CD14-positive monocyte (primary cell): ENCODE measurements around the gene ZP2. TPM values are rescaled to one million over a fixed set of nuclear protein-coding genes. Genes with fewer than 3 reads are reported as not detected.

Experiments used
- DNase-seq, 3 donors: peaks; one replicate each; pipeline ENCODE4 v3.0.0-alpha.2; 2011 to 2022
- H2AFZ ChIP-seq: 2 replicates; pipeline ENCODE4 v1.6.0; 2012; ENCODE audit warnings: mild to moderate bottlenecking, low read depth, low read length, inconsistent platforms; ENCODE audit not compliant: insufficient read depth, poor library complexity, severe bottlenecking
- H3K27ac ChIP-seq, 2 donors: 1 replicate in 1 of 2; 2 replicates in 1 of 2; pipeline ENCODE4 v1.5.1; 2012 to 2013; ENCODE audit warnings: low read length in 2 of 2, control low read depth in 1 of 2, inconsistent platforms in 1 of 2, low read depth in 1 of 2, mild to moderate bottlenecking in 1 of 2
- H3K27me3 ChIP-seq, 2 donors: one replicate each; pipeline versions ENCODE4 v1.6.0 to v1.6.1; 2011 to 2013; ENCODE audit warnings: low read length in 2 of 2; ENCODE audit not compliant: control insufficient read depth in 2 of 2, insufficient read depth in 2 of 2
- H3K36me3 ChIP-seq, 2 donors: replicated peaks in 1 of 2; 1 replicate in 1 of 2; 2 replicates in 1 of 2; pipeline versions ENCODE4 v1.5.1 to v1.6.1; 2012 to 2013; ENCODE audit warnings: low read length in 2 of 2, control low read depth in 1 of 2, inconsistent platforms in 1 of 2, mild to moderate bottlenecking in 1 of 2; ENCODE audit not compliant: insufficient read depth in 2 of 2, control insufficient read depth in 1 of 2
- H3K4me1 ChIP-seq, 2 donors: 1 replicate in 1 of 2; 2 replicates in 1 of 2; pipeline versions ENCODE4 v1.5.1 to v1.6.1; 2012 to 2013; ENCODE audit warnings: low read length in 2 of 2, control low read depth in 1 of 2, inconsistent platforms in 1 of 2, mild to moderate bottlenecking in 1 of 2, moderate library complexity in 1 of 2; ENCODE audit not compliant: insufficient read depth in 2 of 2, control insufficient read depth in 1 of 2
- H3K4me2 ChIP-seq: replicated peaks from 2 replicates; pipeline ENCODE3; 2012; ENCODE audit warnings: low read length, moderate library complexity, mild to moderate bottlenecking; ENCODE audit not compliant: poor library complexity, severe bottlenecking; ENCODE audit errors: extremely low read depth
- H3K4me3 ChIP-seq, 3 experiments: fragments of 200-600 bp in 1 of 3; sonication (generic) in 1 of 3; replicated peaks in 1 of 3; 1 replicate in 2 of 3; 2 replicates in 1 of 3; pipeline ENCODE4 v1.5.1; 2011 to 2013; ENCODE audit warnings: low read length in 3 of 3, mild to moderate bottlenecking in 3 of 3, control low read depth in 2 of 3, low read depth in 2 of 3, inconsistent platforms in 1 of 3, moderate library complexity in 1 of 3
- H3K79me2 ChIP-seq: 2 replicates; pipeline ENCODE4 v1.6.0; 2012; ENCODE audit warnings: mild to moderate bottlenecking, control low read depth, inconsistent platforms, low read length, moderate library complexity; ENCODE audit not compliant: insufficient read depth
- H3K9ac ChIP-seq: 2 replicates; pipeline ENCODE4 v1.6.0; 2017; ENCODE audit warnings: low read length, mild to moderate bottlenecking; ENCODE audit not compliant: insufficient read depth, poor library complexity, severe bottlenecking
- H3K9me3 ChIP-seq, 2 donors: replicated peaks in 1 of 2; 1 replicate in 1 of 2; 2 replicates in 1 of 2; pipeline versions ENCODE4 v1.5.1 to v1.6.1; 2012 to 2013; ENCODE audit warnings: low read length in 2 of 2, control low read depth in 1 of 2; ENCODE audit not compliant: control insufficient read depth in 1 of 2, insufficient read depth in 1 of 2
- H4K20me1 ChIP-seq: 2 replicates; pipeline ENCODE4 v1.6.0; 2012; ENCODE audit warnings: mild to moderate bottlenecking, low read length, control low read depth, moderate library complexity; ENCODE audit not compliant: insufficient read depth
- H3K27ac Mint-ChIP-seq, 7 donors: one replicate each; pipeline ENCODE4 v1.8.0; 2020; ENCODE audit warnings: mild to moderate bottlenecking in 7 of 7, mixed read lengths in 7 of 7, moderate library complexity in 6 of 7, inconsistent platforms in 2 of 7
- H3K27me3 Mint-ChIP-seq, 3 donors: one replicate each; pipeline ENCODE4 v1.8.0; 2021 to 2022; ENCODE audit warnings: low read depth in 3 of 3, mild to moderate bottlenecking in 3 of 3, mixed read lengths in 3 of 3, moderate library complexity in 3 of 3, inconsistent platforms in 1 of 3
- H3K36me3 Mint-ChIP-seq, 2 donors: one replicate each; pipeline ENCODE4 v1.8.0; 2020; ENCODE audit warnings: mixed read lengths in 2 of 2, inconsistent platforms in 1 of 2, mild to moderate bottlenecking in 1 of 2
- H3K4me1 Mint-ChIP-seq: one replicate; pipeline ENCODE4 v1.8.0; 2020; ENCODE audit warnings: mild to moderate bottlenecking, mixed read lengths
- H3K4me3 Mint-ChIP-seq, 2 donors: one replicate each; pipeline ENCODE4 v1.8.0; 2020; ENCODE audit warnings: mild to moderate bottlenecking in 2 of 2, mixed read lengths in 2 of 2, moderate library complexity in 1 of 2
- H3K9me3 Mint-ChIP-seq, 7 donors: one replicate each; pipeline ENCODE4 v1.8.0; 2020 to 2022; ENCODE audit warnings: mixed read lengths in 7 of 7, mild to moderate bottlenecking in 6 of 7, moderate library complexity in 6 of 7, inconsistent platforms in 2 of 7
- CTCF ChIP-seq: fragments of 200-600 bp; IDR thresholded peaks from one replicate; pipeline ENCODE4 v1.8.0; 2022; ENCODE audit warnings: antibody characterized with exemption, mild to moderate bottlenecking
- WGBS: methylation state at CpG from one replicate; pipeline ENCODE4 v1.1.5; 2013; ENCODE audit warnings: missing lambda C conversion rate; ENCODE audit not compliant: insufficient coverage; 5-methylcytosine and 5-hydroxymethylcytosine counted together
- intact Hi-C, 2 donors: fragments of 100-400 bp; cut with micrococcal nuclease; formaldehyde crosslinking; loops; one replicate each; pipeline versions ENCODE4 v1.15.0 to v1.15.1; 2023
- polyA plus RNA-seq, 3 donors: library from polyadenylated mRNA; depleted of rRNA in 1 of 3; unstranded in 2 of 3; stranded (reverse) in 1 of 3; fragments of 300-500 nt in 2 of 3; fragments of >200 nt in 1 of 3; fragmentation: Illumina TruSeq in 2 of 3; gene quantifications; 1 replicate in 2 of 3; 2 replicates in 1 of 3; pipeline ENCODE4 v1.2.3, GENCODE V29; 2012 to 2021

Gene ZP2
- polyA plus RNA-seq, 3 donors: not detected

- H3K79me2 ChIP-seq: no peaks in the 10 kb centered on the region
- H3K27ac ChIP-seq: no peak overlapping the region
- peaks cover 4% of the 10 kb centered on the region for H3K4me1 Mint-ChIP-seq
- TF ChIP-seq CTCF: no peak
- no peaks in the 10 kb centered on the region for H3K9me3 ChIP-seq
- no peak overlapping the region for H3K9ac ChIP-seq
- peaks cover 17 to 55% of the 10 kb centered on the region in 2 donors for H3K36me3 ChIP-seq
- H3K36me3 Mint-ChIP-seq: peaks cover 44 to 48% of the 10 kb centered on the region in 2 donors
- intact Hi-C loops: no loop called here
- H3K9me3 Mint-ChIP-seq: no peaks in the 10 kb centered on the region
- H3K4me2 ChIP-seq: no peak overlapping the region
- no peak for DNase-seq
- no peak overlapping the region for H2AFZ ChIP-seq
- H4K20me1 ChIP-seq: peaks cover 3% of the 10 kb centered on the region
- H3K27me3 Mint-ChIP-seq: peaks cover 0 to 2% (median 2%) of the 10 kb centered on the region in 3 donors
- H3K4me3 Mint-ChIP-seq: no peak overlapping the region
- no peak overlapping the region for H3K27ac Mint-ChIP-seq
- 96% methylated on average over 4 of the region's 7 CpGs for WGBS
- H3K27me3 ChIP-seq: no peaks in the 10 kb centered on the region
- no peak overlapping the region for H3K4me3 ChIP-seq
- peaks cover 3% of the 10 kb centered on the region in 2 donors for H3K4me1 ChIP-seq
Measured at GRCh38 chr16:21164521-21165168, 46.7 kb downstream of the ZP2 start.

GRCh38 chr16:21163576-21163975 lies 47.8 kb downstream of the ZP2 start:
- H2AFZ ChIP-seq: no peak overlapping the region
- no peaks in the 10 kb centered on the region for H3K9me3 ChIP-seq
- no CpG with 5 or more reads among the region's 4 CpGs for WGBS
- H3K27me3 ChIP-seq: no peaks in the 10 kb centered on the region
- peaks cover 3% of the 10 kb centered on the region for H3K79me2 ChIP-seq
- H3K36me3 Mint-ChIP-seq: peaks cover 44 to 47% of the 10 kb centered on the region in 2 donors
- DNase-seq: no peak
- no peak overlapping the region for H3K9ac ChIP-seq
- H3K4me3 Mint-ChIP-seq: no peak overlapping the region
- no peak overlapping the region for H3K4me2 ChIP-seq
- H3K36me3 ChIP-seq: peaks cover 17 to 55% of the 10 kb centered on the region in 2 donors
- H3K4me1 Mint-ChIP-seq: peaks cover 13% of the 10 kb centered on the region
- no peak overlapping the region for H3K4me3 ChIP-seq
- H3K9me3 Mint-ChIP-seq: no peaks in the 10 kb centered on the region
- peak overlapping the region in 2 of 7 donors; percentile 23 to 63 for H3K27ac Mint-ChIP-seq
- intact Hi-C loops: no loop called here
- TF ChIP-seq CTCF: no peak
- H3K27ac ChIP-seq: no peak overlapping the region
- peaks cover 3% of the 10 kb centered on the region for H4K20me1 ChIP-seq
- peaks cover 10 to 14% of the 10 kb centered on the region in 2 donors for H3K4me1 ChIP-seq
- H3K27me3 Mint-ChIP-seq: peaks cover 0 to 2% (median 2%) of the 10 kb centered on the region in 3 donors
